HepG2 (cell line): ENCODE measurements around the gene GRID1. TPM values are rescaled to one million over a fixed set of nuclear protein-coding genes. Genes with fewer than 3 reads are reported as not detected.

Experiments
- ATAC-seq: fragments of 200-7000 bp; cut with Tn5 transposase; 3 replicates; pipeline ENCODE4 v1.9.1; 2020; ENCODE audit warnings: mild to moderate bottlenecking, moderate library complexity
- BruUV-seq: library from RNA; stranded (reverse); fragments of 400-500 nt; replicated peaks from 2 replicates; lab custom pipeline; 2021; lab: Mats Ljungman, UMichigan
- CTCF ChIA-PET: fragments of 300-600 bp; formaldehyde crosslinking; extraction: SDS; loops from one replicate; lab custom pipeline; 2021; ENCODE audit warnings: low total read pairs, inconsistent platforms, low intra/inter-chr PET ratio; lab: Yijun Ruan, JAX
- POLR2A ChIA-PET: fragments of 350-600 bp; sonication (Branson Sonifier 250); formaldehyde crosslinking; loops from one replicate; lab custom pipeline; 2020; ENCODE audit warnings: antibody characterized with exemption, inconsistent platforms; lab: Yijun Ruan, JAX
- DNase-seq: peaks from one replicate; pipeline ENCODE4 v3.0.0-alpha.2; 2015; ENCODE audit warnings: low spot score
- FAIRE-seq: peaks from 3 replicates; lab custom pipeline; 2011; peaks lifted over from hg19 to GRCh38; lab: Jason Lieb, UNC
- H2AFZ ChIP-seq: one replicate; pipeline ENCODE4 v1.6.1; 2011; ENCODE audit warnings: low read length, inconsistent platforms
- H3K27ac ChIP-seq: fragments of 300-600 bp; 3 replicates; pipeline ENCODE4 v1.8.0; 2011; ENCODE audit warnings: mixed run types, mild to moderate bottlenecking, mixed read lengths, low read length, inconsistent platforms; ENCODE audit not compliant: insufficient read depth; ENCODE audit errors: extremely low read length
- H3K27me3 ChIP-seq, 2 experiments: fragments of 200-600 bp in 1 of 2; 2 replicates in 1 of 2; 3 replicates in 1 of 2; pipeline versions ENCODE4 v1.6.0 to v1.8.0; 2011; ENCODE audit warnings: low read length in 2 of 2, mild to moderate bottlenecking in 2 of 2, moderate library complexity in 2 of 2, inconsistent platforms in 1 of 2; ENCODE audit not compliant: insufficient read depth in 2 of 2, control insufficient read depth in 1 of 2
- H3K36me3 ChIP-seq, 2 experiments: fragments of 200-600 bp in 1 of 2; replicated peaks in 1 of 2; 2 replicates in 1 of 2; 3 replicates in 1 of 2; pipeline versions ENCODE4 v1.5.1 to v1.8.0; 2011; ENCODE audit warnings: low read length in 2 of 2, inconsistent platforms in 1 of 2; ENCODE audit not compliant: insufficient read depth in 2 of 2, control insufficient read depth in 1 of 2
- H3K4me1 ChIP-seq: 2 replicates; pipeline ENCODE4 v1.5.1; 2012; ENCODE audit warnings: low read length, inconsistent platforms; ENCODE audit not compliant: insufficient read depth
- H3K4me2 ChIP-seq: 2 replicates; pipeline ENCODE4 v1.6.0; 2011; ENCODE audit warnings: low read depth, low read length, inconsistent platforms
- H3K4me3 ChIP-seq, 3 experiments: fragments of 200-600 bp in 1 of 3; sonication (generic), shearing (Covaris generic) in 1 of 3; replicated peaks in 1 of 3; 2 replicates each; pipeline ENCODE4 v1.5.1; 2011 to 2016; ENCODE audit warnings: low read length in 3 of 3, inconsistent platforms in 2 of 3, low read depth in 2 of 3, mild to moderate bottlenecking in 2 of 3, control low read depth in 1 of 3, mixed read lengths in 1 of 3; ENCODE audit not compliant: insufficient read depth in 1 of 3
- H3K79me2 ChIP-seq: one replicate; pipeline ENCODE4 v1.6.1; 2011; ENCODE audit warnings: low read length, inconsistent platforms; ENCODE audit not compliant: insufficient read depth
- H3K9ac ChIP-seq: 2 replicates; pipeline ENCODE4 v1.6.0; 2011; ENCODE audit warnings: mild to moderate bottlenecking, low read depth, low read length, inconsistent platforms; ENCODE audit not compliant: insufficient read depth
- H3K9me3 ChIP-seq: 2 replicates; pipeline ENCODE4 v1.5.1; 2012; ENCODE audit warnings: mild to moderate bottlenecking, low read length
- H4K20me1 ChIP-seq: 2 replicates; pipeline ENCODE4 v1.6.0; 2011; ENCODE audit warnings: inconsistent platforms, mild to moderate bottlenecking, low read length, moderate library complexity; ENCODE audit not compliant: insufficient read depth
- CC2D1A ChIP-seq: sonication (generic); formaldehyde crosslinking; IDR thresholded peaks from 2 replicates; pipeline ENCODE4 v1.8.1; 2023; ENCODE audit warnings: mild to moderate bottlenecking, missing genetic modification reagents
- GATAD2A ChIP-seq: IDR thresholded peaks from 2 replicates; pipeline ENCODE4 v1.6.1; 2016
- KLF6 ChIP-seq: IDR thresholded peaks from 2 replicates; pipeline ENCODE4 v1.8.0; 2016; ENCODE audit warnings: missing biosample characterization, missing genetic modification reagents
- SP1 ChIP-seq, 2 experiments: fragments of 450-650 bp in 1 of 2; sonication (generic) in 1 of 2; formaldehyde crosslinking in 1 of 2; IDR thresholded peaks; 2 replicates each; pipeline versions ENCODE4 v1.4.0 to v1.6.1; 2016 to 2020; ENCODE audit warnings: missing genetic modification reagents in 1 of 2
- SP140L ChIP-seq: sonication (generic); formaldehyde crosslinking; IDR thresholded peaks from 2 replicates; pipeline ENCODE4 v1.4.0; 2020; ENCODE audit warnings: missing genetic modification reagents, borderline replicate concordance
- STAG1 ChIP-seq: sonication (generic); formaldehyde crosslinking; IDR thresholded peaks from 2 replicates; pipeline ENCODE4 v1.4.0; 2020; ENCODE audit warnings: missing genetic modification reagents
- TFDP2 ChIP-seq: sonication (generic); formaldehyde crosslinking; IDR thresholded peaks from 2 replicates; pipeline ENCODE4 v1.4.0; 2020; ENCODE audit warnings: missing genetic modification reagents
- THYN1 ChIP-seq: sonication (generic); formaldehyde crosslinking; IDR thresholded peaks from 2 replicates; pipeline ENCODE4 v1.8.1; 2023; ENCODE audit warnings: low read depth, mild to moderate bottlenecking, moderate library complexity, missing genetic modification reagents, borderline replicate concordance
- TIGD3 ChIP-seq: sonication (generic); formaldehyde crosslinking; IDR thresholded peaks from 2 replicates; pipeline ENCODE4 v1.5.1; 2020; ENCODE audit warnings: mild to moderate bottlenecking, missing genetic modification reagents, borderline replicate concordance
- ZFP62 ChIP-seq: sonication (generic); formaldehyde crosslinking; IDR thresholded peaks from 2 replicates; pipeline ENCODE4 v1.4.0; 2020; ENCODE audit warnings: missing genetic modification reagents
- ZNF383 ChIP-seq: sonication (generic); formaldehyde crosslinking; IDR thresholded peaks from 2 replicates; pipeline ENCODE4 v1.4.0; 2020; ENCODE audit warnings: missing genetic modification reagents, mild to moderate bottlenecking, borderline replicate concordance
- ZNF720 ChIP-seq: sonication (generic); formaldehyde crosslinking; IDR thresholded peaks from 2 replicates; pipeline ENCODE4 v1.4.0; 2020; ENCODE audit warnings: missing genetic modification reagents
- ZNF766 ChIP-seq: sonication (generic); formaldehyde crosslinking; IDR thresholded peaks from 2 replicates; pipeline ENCODE4 v1.5.0; 2020; ENCODE audit warnings: missing genetic modification reagents, borderline replicate concordance
- ZNF883 ChIP-seq: sonication (generic); formaldehyde crosslinking; IDR thresholded peaks from 2 replicates; pipeline ENCODE4 v1.5.1; 2020; ENCODE audit warnings: mild to moderate bottlenecking, missing genetic modification reagents; ENCODE audit errors: not compliant biosample characterization
- WGBS: methylation state at CpG from one replicate; pipeline ENCODE4 v1.1.6; 2017; ENCODE audit warnings: low lambda C conversion rate; 5-methylcytosine and 5-hydroxymethylcytosine counted together
- in situ Hi-C: cut with HindIII; loops from 2 replicates; pipeline ENCODE4 v1.10.0; 2017; ENCODE audit warnings: low pct_unique_long_range_greater_than_20kb; ENCODE audit not compliant: extremely low pct_ligation_motif_present
- intact Hi-C: fragments of 100-400 bp; cut with micrococcal nuclease; formaldehyde crosslinking; loops from one replicate; pipeline ENCODE4 v1.10.0; 2022; ENCODE audit not compliant: unreplicated experiment
- polyA plus RNA-seq, 8 experiments: library from polyadenylated mRNA; depleted of rRNA in 3 of 8; stranded (reverse) in 7 of 8; unstranded in 1 of 8; fragments of >200 nt; fragmentation: Illumina TruSeq in 4 of 8; extraction: Trizol in 4 of 8; gene quantifications; 2 replicates each; pipeline versions ENCODE4 v1.2.1 to v1.2.3, GENCODE V29; 2011 to 2016; ENCODE audit warnings: low read depth in 4 of 8, missing spikeins in 1 of 8, mixed read lengths in 1 of 8; ENCODE audit not compliant: insufficient read depth in 1 of 8
- total RNA-seq, 5 experiments: library from RNA; depleted of rRNA; stranded (reverse); fragments of >200 nt; fragmentation: Illumina TruSeq; extraction: Trizol; gene quantifications; 2 replicates each; pipeline ENCODE4 v1.2.3, GENCODE V29; 2016; ENCODE audit warnings: low read depth in 1 of 5
- TF ChIP-seq, protein P1 (sequence below): sonication (generic); formaldehyde crosslinking; IDR thresholded peaks from 2 replicates; pipeline ENCODE4 v1.8.1; 2023; ENCODE audit warnings: mild to moderate bottlenecking, missing genetic modification reagents

The GRID1 gene
- total and polyA plus RNA-seq, 2 of the 13 experiments (the other 11 are each of a cell fraction or from before 2014, with no cell fraction given), result 0.05 TPM; not detected in 1

DNA sequence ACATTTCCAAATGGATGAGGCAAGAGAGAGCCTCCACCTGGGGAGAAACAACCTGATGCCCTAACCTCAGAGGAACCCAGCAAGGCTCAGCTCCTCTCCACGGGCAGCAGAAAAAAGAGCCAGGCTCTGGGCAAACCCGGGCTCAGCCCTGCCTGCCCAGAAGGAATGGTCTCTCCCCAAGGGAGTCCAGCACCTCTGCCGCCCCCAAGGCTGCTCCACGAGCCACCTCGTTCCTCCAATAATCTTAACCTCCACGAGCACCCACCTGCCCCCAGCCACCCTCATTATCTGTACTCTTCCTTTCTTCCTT is 154.2 kb downstream of the GRID1 start:
- Histone ChIP-seq H3K4me1 (peaks cover 14% of the 10 kb centered on the region), H3K9ac (no peak overlapping the region), H3K36me3 (no peaks in the 10 kb centered on the region), H3K27me3 (peaks cover 4 to 6% of the 10 kb centered on the region in 2 experiments; a peak in 2 of 5 replicates), H2AFZ (no peak overlapping the region), H3K79me2 (no peaks in the 10 kb centered on the region), H3K4me3 (no peak overlapping the region), H3K27ac (no peak overlapping the region), H4K20me1 (no peaks in the 10 kb centered on the region), H3K9me3 (no peaks in the 10 kb centered on the region), H3K4me2 (no peak overlapping the region)
- ATAC-seq (no peak), FAIRE-seq (no peak), DNase-seq (no peak)
- POLR2A ChIA-PET, result no interaction called here
- CTCF ChIA-PET, result no interaction called here
- TF ChIP-seq ZFP62 (CRISPR knock-in tag), result no peak
- no peak for TF ChIP-seq STAG1 (CRISPR knock-in tag)
- TF ChIP-seq TFDP2, result no peak
- no peak for TF ChIP-seq ZNF720 (CRISPR knock-in tag)
- no peak for TF ChIP-seq SP1 (IDR thresholded peaks at IDR 0.05)
- TF ChIP-seq SP1 (CRISPR knock-in tag; IDR thresholded peaks at IDR 0.05), result no peak
- TF ChIP-seq ZNF883 (CRISPR knock-in tag), result no peak
- TF ChIP-seq SP140L (CRISPR knock-in tag), result no peak
- no peak for TF ChIP-seq ZNF383 (CRISPR knock-in tag)
- no peak for TF ChIP-seq CC2D1A (CRISPR knock-in tag)
- TF ChIP-seq THYN1 (CRISPR knock-in tag), result no peak
- TF ChIP-seq, protein P1, sequence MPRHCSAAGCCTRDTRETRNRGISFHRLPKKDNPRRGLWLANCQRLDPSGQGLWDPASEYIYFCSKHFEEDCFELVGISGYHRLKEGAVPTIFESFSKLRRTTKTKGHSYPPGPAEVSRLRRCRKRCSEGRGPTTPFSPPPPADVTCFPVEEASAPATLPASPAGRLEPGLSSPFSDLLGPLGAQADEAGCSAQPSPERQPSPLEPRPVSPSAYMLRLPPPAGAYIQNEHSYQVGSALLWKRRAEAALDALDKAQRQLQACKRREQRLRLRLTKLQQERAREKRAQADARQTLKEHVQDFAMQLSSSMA (CRISPR knock-in tag), result no peak
- TF ChIP-seq TIGD3 (CRISPR knock-in tag), result no peak
- no peak for TF ChIP-seq ZNF766 (CRISPR knock-in tag)
- no peak for TF ChIP-seq GATAD2A (CRISPR knock-in tag)
- TF ChIP-seq KLF6 (CRISPR knock-in tag), result no peak
- 3% methylated on average over 4 of the region's 6 CpGs for WGBS
- intact Hi-C loops (no loop called here), in situ Hi-C loops (no loop called here)
- no TSS peak for BruUV-seq
